BE2C (cell line): ENCODE data around the gene CDH1.

Experiments used
- DNase-seq: peaks from one replicate; pipeline ENCODE4 v3.0.0-alpha.2; 2020
- H3K27me3 ChIP-seq: fragments of 250-450 bp; sonication (Bioruptor Pico); 2 replicates; pipeline ENCODE4 v1.5.1; 2020; ENCODE audit warnings: mild to moderate bottlenecking
- H3K36me3 ChIP-seq: fragments of 250-450 bp; sonication (Bioruptor Pico); 2 replicates; pipeline ENCODE4 v1.5.1; 2020; ENCODE audit warnings: mild to moderate bottlenecking
- H3K4me1 ChIP-seq: fragments of 250-450 bp; sonication (Bioruptor Pico); 2 replicates; pipeline ENCODE4 v1.5.1; 2020
- H3K4me3 ChIP-seq: 2 replicates; pipeline ENCODE4 v1.5.1; 2011; ENCODE audit warnings: low read depth, low read length
- H3K9me3 ChIP-seq: fragments of 250-450 bp; sonication (Bioruptor Pico); 2 replicates; pipeline ENCODE4 v1.5.1; 2020
- TF ChIP-seq, protein P1 (sequence below): IDR thresholded peaks from 2 replicates; pipeline ENCODE4 v1.5.1; 2012; ENCODE audit warnings: mild to moderate bottlenecking, low read depth, low read length

CDH1 gene

DNA sequence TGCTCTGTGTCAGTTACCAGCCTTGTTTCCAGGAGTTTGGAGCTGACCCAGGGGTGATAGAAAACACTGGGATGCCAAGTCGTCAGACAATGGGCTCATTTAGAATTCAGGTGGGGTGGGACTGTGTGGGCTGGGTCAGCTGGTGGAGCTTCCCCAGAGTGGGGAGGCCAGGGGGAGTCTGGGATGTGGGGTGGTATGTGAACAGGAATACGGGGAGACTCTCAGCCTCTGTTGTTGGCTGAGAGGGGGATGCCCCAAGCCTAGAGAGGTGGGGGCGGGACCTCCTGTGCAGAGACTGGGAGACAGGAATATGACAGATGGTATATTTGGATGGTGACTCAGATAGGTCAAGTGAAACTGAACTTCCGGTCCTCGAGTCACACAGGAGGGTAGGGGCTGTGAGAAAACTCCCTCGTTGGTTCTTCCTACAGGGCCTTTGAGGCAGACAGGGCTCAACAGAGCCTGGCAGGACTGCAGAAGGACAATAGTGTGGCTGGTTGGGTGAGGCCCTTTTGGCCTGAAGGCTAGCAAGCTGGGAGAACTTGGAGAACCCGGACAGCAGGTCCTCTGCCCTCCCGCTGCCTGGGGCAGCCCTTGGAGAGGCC is 23.7 kb downstream of the CDH1 start:
- Histone ChIP-seq H3K4me1 (no peaks in the 10 kb centered on the region), H3K4me3 (no peak overlapping the region), H3K27me3 (no peaks in the 10 kb centered on the region), H3K36me3 (no peaks in the 10 kb centered on the region), H3K9me3 (no peaks in the 10 kb centered on the region)
- no peak for DNase-seq
- TF ChIP-seq, protein P1, sequence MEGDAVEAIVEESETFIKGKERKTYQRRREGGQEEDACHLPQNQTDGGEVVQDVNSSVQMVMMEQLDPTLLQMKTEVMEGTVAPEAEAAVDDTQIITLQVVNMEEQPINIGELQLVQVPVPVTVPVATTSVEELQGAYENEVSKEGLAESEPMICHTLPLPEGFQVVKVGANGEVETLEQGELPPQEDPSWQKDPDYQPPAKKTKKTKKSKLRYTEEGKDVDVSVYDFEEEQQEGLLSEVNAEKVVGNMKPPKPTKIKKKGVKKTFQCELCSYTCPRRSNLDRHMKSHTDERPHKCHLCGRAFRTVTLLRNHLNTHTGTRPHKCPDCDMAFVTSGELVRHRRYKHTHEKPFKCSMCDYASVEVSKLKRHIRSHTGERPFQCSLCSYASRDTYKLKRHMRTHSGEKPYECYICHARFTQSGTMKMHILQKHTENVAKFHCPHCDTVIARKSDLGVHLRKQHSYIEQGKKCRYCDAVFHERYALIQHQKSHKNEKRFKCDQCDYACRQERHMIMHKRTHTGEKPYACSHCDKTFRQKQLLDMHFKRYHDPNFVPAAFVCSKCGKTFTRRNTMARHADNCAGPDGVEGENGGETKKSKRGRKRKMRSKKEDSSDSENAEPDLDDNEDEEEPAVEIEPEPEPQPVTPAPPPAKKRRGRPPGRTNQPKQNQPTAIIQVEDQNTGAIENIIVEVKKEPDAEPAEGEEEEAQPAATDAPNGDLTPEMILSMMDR: no peak

DNA sequence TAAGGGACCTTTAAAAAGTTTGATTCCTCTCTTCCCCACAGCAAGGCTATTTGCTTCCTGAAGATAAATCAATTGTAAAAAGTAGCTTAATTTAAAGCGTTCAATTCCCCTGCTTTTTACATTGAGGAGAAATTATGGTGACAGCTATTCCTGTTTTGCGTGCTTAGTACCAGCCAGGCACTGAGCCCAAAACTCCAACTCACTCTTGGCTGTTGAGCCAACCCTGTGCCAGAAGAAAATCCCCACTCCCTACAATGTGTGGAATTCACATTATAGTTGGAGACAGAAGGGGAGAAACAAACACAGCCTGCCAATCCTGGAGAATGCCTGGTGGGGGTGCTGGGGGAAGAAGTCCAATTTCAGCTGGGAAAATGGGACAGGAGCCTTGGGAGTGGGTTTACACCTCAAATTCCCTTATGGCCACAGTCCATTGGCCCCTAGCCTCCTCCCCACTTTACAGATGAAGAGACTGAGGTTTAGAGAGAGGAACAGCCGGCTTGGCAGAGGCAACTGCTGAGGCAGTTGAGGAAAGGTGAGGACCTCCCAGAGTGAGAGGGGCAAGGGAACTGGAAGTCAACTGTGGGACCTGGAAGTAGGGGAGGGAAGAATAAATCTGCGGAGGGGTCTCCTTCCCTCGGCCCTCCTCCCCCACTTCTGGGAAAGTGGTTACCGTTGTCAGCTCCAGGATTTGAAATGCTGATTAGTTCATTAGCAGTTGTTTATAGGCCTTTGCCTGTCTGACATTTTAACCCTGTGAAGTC is 26.1 kb downstream of the CDH1 start:
- no peaks in the 10 kb centered on the region for H3K9me3 ChIP-seq
- no peaks in the 10 kb centered on the region for H3K36me3 ChIP-seq
- H3K4me1 ChIP-seq: no peaks in the 10 kb centered on the region
- H3K27me3 ChIP-seq: no peaks in the 10 kb centered on the region
- no peak overlapping the region for H3K4me3 ChIP-seq
- no peak for DNase-seq
- TF ChIP-seq, protein P1: no peak

DNA sequence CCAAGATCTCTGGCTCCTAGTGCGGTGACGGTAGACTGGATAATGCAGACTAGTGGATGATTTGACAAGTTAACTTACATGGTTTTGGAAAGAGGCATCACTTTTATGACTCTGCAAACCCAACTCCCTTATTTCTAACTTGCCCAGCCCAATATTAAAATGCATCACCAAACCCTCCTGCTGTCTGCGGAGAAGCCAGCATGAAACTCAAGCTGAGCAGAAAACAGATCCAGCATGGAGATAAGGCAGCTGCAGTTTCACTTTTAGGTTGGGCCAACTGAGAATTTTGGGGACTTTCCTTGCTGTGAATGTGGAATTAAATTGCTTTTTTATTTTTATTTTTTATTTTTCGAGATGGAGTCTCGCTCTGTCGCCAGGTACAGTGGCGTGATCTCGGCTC is 27.8 kb downstream of the CDH1 start:
- TF ChIP-seq, protein P1: no peak
- Histone ChIP-seq H3K27me3 (no peaks in the 10 kb centered on the region), H3K9me3 (no peaks in the 10 kb centered on the region), H3K4me3 (no peak overlapping the region), H3K36me3 (no peaks in the 10 kb centered on the region), H3K4me1 (no peaks in the 10 kb centered on the region)
- no peak for DNase-seq

DNA sequence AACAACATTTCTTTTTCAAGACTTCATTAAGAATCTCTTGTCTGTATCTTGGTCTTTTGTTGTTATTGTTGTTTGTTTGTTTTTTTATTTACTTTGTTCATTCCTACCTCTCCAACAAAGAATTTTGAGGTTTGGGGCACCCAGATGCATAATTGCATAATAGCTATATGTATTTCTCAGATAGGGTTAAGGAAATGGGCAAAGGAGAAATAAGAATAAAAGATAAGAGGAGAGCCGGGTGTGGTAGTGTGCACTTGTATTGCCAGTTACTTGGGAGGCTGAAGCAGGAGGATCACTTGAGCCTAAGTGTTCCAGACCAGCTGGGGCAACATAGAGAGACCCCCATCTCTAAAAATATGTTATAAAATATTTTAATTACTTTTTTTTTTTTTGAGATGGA is 30.5 kb downstream of the CDH1 start:
- Histone ChIP-seq H3K9me3 (no peaks in the 10 kb centered on the region), H3K27me3 (no peaks in the 10 kb centered on the region), H3K4me1 (no peaks in the 10 kb centered on the region), H3K4me3 (no peak overlapping the region), H3K36me3 (no peaks in the 10 kb centered on the region)
- TF ChIP-seq, protein P1: no peak
- DNase-seq: no peak

DNA sequence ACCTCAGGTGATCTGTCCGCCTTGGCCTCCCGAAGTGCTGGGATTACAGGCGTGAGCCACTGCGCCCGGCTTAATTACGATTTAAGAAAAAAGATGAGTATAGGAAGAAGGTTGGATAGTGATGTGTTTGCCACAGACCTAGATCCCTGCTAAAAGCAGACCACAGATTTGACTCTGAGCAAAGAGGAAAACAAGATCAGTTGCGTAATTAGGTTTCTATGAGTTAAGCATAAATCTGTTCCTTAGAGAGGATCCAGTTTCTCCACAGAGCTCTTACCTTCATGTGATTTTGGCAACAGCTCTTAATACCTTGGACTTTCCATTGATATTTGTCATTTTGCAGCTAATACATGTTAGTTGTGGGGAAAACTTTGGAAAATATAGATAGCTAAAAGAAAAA is 31.1 kb downstream of the CDH1 start:
- no peaks in the 10 kb centered on the region for H3K27me3 ChIP-seq
- H3K4me1 ChIP-seq: no peaks in the 10 kb centered on the region
- no peak for DNase-seq
- no peak overlapping the region for H3K4me3 ChIP-seq
- TF ChIP-seq, protein P1: no peak
- H3K36me3 ChIP-seq: no peaks in the 10 kb centered on the region
- H3K9me3 ChIP-seq: no peaks in the 10 kb centered on the region

DNA sequence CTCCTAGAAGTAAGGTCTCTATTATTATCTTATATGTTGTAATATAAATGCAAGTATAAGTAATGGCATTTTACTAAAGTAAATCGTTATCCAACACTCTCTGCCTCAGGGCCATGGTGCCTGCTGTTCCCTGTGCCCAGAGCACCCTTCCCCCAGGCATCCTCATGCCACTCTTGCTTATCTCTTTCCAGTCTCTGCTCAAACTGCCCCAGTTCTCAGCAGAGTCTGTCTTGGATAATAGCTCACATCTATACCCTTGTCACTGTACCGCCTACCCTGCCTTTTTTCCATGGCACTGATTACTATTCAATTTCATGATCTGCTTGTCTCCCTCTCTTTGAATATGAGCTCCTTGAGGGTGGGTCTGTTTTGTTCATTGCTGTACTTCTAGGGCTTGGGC is 31.7 kb downstream of the CDH1 start:
- no peaks in the 10 kb centered on the region for H3K27me3 ChIP-seq
- no peaks in the 10 kb centered on the region for H3K9me3 ChIP-seq
- H3K4me1 ChIP-seq: no peaks in the 10 kb centered on the region
- H3K4me3 ChIP-seq: no peak overlapping the region
- no peaks in the 10 kb centered on the region for H3K36me3 ChIP-seq
- TF ChIP-seq, protein P1: no peak
- no peak for DNase-seq
